Measurements from ENCODE around the gene DSCAM.
"Not testable (repeated sequence)": the region's sequence is repeated elsewhere in the genome, so short reads cannot be mapped to it uniquely, and the experiment has no call there.

The DSCAM gene

DNA sequence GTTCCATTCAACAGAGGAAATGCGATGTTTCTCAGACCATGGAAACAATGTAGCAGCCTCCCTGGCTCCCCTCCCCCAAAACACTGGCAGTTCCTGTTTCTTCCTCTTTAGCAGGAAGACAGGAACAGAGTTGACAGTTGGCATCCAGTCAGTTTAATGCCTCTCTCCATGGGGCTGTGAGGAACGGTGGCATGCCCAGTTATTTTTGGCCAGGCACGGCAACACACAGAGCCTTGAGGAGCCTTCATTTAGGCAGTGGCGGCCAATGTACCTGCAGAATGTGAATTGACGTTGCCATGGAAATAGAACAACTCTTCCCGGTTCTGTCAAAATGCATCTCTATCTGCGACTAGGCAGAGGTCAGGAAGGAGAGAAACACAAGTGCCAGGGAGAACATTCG lies 330.6 kb downstream of the DSCAM start:
- peak in 1 of 2 donors; percentile 31 for DNase-seq

- no peak for DNase-seq
Observed at GRCh38 chr21:40512590-40512989, 334.4 kb downstream of the DSCAM start.

- no peak for DNase-seq
Observed at GRCh38 chr21:40507978-40508377, 339.0 kb downstream of the DSCAM start.

GRCh38 chr21:40505681-40506080 lies 341.3 kb downstream of the DSCAM start:
- DNase-seq: no peak

DNA sequence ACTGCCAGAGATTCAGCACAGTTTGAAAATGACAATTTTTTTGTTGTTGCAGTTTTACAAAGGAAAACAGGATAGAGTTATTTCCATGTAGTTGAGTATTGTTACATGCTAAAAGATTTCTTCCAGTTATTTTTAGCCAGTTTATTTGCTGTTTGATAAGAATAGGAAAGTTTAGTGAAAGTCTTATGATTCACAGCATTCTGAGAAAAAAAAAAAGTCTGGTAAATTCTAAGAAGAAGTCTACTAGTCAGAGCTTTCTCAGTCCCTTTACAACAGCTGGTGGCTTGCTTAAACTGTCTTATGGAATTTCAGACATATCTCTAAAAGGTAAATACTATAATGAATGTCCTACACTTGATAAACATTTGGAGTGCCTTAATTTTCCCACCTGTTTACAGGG lies 341.7 kb downstream of the DSCAM start:
- no peak for DNase-seq

GRCh38 chr21:40504825-40505224 lies 342.1 kb downstream of the DSCAM start:
- no peak for DNase-seq

DNA sequence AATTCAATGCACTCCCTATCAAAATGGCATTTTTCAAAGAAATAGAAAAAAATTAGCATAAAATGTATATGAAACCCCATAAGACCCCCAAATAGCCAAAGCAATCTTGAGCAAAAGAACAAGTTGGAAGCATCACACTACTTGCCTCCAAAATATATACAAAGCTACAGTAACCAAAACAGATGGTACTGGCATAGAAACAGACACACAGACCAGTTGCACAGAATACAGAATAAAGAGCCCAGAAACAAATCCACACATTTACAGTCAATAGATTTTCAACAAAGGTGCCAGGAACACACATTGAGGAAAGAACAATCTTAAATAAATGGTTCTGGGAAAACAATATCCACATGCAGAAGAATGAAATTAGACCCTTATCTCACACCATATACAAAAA lies 350.8 kb downstream of the DSCAM start:
- DNase-seq: no peak

DNA sequence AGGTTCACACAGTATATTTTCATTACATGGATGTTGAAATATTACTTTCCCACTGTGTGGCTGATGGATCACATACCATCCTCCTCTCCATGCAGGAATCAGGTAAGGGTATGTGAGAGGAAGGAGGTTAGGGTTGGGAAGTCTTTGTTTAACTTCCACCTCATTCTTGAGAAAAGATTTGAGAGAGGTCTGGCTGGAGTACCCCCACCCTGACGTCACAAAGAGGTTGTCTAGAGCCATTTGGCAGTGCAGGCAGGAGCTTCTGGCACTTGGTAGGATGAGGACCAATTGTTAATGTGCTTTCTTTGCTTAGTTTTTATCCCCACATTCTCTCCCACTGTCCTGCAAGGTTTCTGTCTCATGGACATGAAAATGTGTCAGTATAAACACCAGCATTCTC lies 356.6 kb downstream of the DSCAM start:
- DNase-seq: no peak

GRCh38 chr21:40489001-40489400 lies 358.0 kb downstream of the DSCAM start:
- no peak for DNase-seq

GRCh38 chr21:40481764-40482163 lies 365.2 kb downstream of the DSCAM start:
- DNase-seq: no peak

- DNase-seq: no peak
Observed at GRCh38 chr21:40474513-40474912, 372.4 kb downstream of the DSCAM start.

GRCh38 chr21:40472013-40472412 lies 374.9 kb downstream of the DSCAM start:
- no peak for DNase-seq

GRCh38 chr21:40471103-40471502 lies 375.9 kb downstream of the DSCAM start:
- DNase-seq: no peak

DNA sequence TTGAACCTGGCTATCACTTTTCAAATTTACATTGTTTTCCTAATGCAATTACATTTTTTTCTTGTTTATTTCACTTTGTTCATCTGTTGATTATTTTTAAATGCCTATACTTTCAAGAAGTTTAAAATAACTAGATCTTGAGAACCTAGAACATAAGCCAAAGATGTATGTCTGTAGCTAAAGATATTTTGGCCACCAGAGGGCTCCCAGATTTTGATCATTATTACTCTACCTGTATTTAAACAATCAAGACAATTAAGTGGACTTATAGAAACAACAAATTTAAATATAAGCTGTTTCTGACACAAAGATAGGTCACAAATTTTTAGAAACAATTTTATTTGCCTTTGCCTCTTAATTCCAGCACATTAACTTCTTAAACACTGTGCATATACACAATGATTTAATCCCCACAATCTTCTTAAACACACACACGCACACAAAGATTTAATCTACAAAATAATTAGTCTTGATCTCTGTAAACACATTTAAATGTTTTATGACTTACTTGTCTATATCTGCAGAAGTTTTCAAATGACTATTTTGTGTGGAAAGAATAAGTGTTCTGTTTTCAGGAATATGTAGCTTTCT lies 380.0 kb downstream of the DSCAM start:
- peak in 1 of 2 donors; percentile 8 for DNase-seq

DNA sequence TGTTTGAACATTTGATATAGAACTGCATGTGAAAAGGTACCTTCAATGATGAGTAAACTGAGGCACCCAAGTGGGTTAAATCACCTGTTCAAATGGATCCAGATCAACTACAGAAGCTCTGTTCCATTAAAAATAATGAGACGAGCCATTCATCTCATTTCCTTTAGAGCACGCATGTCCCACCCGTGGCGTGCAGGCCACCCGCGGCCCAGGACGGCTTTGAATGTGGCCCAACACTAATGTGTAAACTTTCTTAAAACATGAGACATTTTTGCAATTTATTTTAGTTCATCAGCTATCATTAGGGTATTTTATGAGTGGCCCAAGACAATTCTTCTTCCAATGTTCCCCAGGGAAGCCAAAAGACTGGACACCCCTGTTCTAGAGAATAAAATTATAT lies 381.6 kb downstream of the DSCAM start:
- DNase-seq: no peak

DNA sequence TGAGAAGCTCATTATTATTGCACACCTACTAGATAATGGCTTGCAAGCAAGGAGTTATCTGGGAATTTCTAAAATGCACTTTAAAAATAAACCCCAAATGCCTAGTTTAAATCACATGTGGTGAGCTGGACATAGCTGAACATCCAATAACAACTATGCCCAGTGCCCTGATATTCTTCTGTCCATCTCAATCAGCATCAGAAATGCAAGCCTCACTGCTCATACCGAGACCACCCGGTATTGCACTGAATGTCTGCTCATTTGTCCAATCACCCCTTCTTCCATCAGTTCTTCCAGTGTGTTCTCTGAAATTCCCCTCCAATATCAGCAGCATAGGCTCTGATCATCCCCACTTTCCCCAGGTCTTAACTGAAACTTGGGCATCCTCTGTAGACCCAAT lies 383.8 kb downstream of the DSCAM start:
- DNase-seq: no peak

DNA sequence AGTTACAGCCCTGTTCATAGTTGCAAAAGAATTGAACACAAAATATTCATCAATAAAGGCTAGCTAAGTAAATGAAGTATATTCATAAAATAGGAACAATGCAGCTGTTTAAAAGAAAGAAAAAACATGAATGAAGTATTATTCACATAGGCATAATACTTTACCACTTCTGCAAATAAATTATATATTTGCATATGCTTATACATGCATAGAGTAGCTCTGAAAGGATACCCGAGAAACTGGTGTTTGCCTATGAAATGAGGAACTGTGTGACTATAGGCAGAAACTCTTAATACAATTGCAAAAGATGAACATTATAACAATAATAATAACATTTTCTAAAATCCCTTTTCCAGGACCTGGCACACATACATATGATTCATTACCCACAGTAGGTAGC lies 385.9 kb downstream of the DSCAM start:
- no peak for DNase-seq

GRCh38 chr21:40457741-40458140 lies 389.2 kb downstream of the DSCAM start:
- no peak for DNase-seq

- DNase-seq: no peak
Observed at GRCh38 chr21:40454057-40454456, 392.9 kb downstream of the DSCAM start.

DNA sequence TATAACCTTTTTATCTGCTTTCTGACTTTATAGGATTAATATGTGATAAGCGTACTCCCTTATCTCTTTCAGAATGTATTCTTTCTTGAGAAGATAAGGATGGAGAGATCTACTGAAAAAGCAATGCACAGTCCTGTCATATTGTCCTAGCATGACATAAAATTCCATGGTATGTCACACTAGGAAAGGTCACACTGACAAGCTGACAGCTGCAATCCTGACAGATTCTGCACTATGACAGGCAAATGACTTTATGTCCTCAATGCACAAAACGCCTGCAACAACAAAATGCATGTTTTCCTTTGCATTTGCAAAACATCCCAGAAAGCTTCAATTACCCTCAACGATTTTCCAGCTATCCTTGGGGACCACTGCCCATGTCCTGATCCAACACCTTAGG lies 393.8 kb downstream of the DSCAM start:
- DNase-seq: no peak

- no peak for DNase-seq
Observed at GRCh38 chr21:40452548-40452947, 394.4 kb downstream of the DSCAM start.

- DNase-seq: no peak
Observed at GRCh38 chr21:40447016-40447415, 399.9 kb downstream of the DSCAM start.

DNA sequence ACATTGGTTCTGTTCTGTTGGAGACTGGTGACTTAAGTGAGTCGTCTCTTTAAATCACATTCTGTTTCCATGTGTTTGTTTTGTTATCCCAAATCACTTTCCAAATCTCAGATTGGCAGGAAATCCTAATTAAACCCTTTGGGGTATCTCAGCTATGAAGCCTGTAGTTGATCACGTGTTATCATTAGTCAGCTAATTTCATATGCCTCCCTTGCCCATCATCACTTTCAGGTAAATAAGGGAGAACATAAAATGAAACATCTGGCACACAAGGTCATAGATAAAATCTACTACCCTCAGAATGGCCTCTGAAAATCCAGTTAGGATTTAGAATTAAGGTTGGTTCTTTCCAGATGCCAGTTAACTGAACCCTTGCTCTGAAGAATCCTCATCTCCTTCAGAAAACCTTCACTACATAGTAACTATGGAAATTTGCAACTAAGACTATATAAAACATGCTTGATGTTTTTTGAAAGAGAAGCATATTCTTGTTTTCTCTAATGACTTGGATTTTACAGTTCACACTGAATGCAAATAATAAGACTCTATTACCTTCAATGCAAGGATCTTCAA lies 401.5 kb downstream of the DSCAM start:
- no peak for DNase-seq

GRCh38 chr21:40439581-40439980 lies 407.4 kb downstream of the DSCAM start:
- DNase-seq: not testable (repeated sequence)

- no peak for DNase-seq
Observed at GRCh38 chr21:40438616-40439015, 408.3 kb downstream of the DSCAM start.
